IMR-90 (cell line): ENCODE data around the gene METTL22. TPM values are rescaled to one million over a fixed set of nuclear protein-coding genes. Genes with fewer than 3 reads are reported as not detected.

Experiments used
- ATAC-seq: fragments of 200-7000 bp; cut with Tn5 transposase; 2 replicates; pipeline ENCODE4 v1.9.1; 2020; ENCODE audit warnings: low read depth, mild to moderate bottlenecking, moderate library complexity
- BruUV-seq: library from RNA; stranded (reverse); fragments of 400-500 nt; replicated peaks from 2 replicates; lab custom pipeline; 2021; lab: Mats Ljungman, UMichigan
- CTCF ChIA-PET: fragments of 300-600 bp; formaldehyde crosslinking; extraction: SDS; loops from one replicate; lab custom pipeline; 2021; ENCODE audit warnings: antibody characterized with exemption; lab: Yijun Ruan, JAX
- POLR2A ChIA-PET: fragments of 300-600 bp; sonication (Branson Sonifier 250); formaldehyde crosslinking; loops from one replicate; lab custom pipeline; 2022; ENCODE audit warnings: antibody characterized with exemption; ENCODE audit not compliant: unreplicated experiment; lab: Charles Lee
- DNase-seq: peaks from one replicate; pipeline ENCODE4 v3.0.0; 2013
- H2AFZ ChIP-seq: replicated peaks from 2 replicates; pipeline ENCODE3; 2013; ENCODE audit warnings: low read length, mild to moderate bottlenecking; ENCODE audit not compliant: poor library complexity
- H2AK5ac ChIP-seq: 2 replicates; pipeline ENCODE4 v1.6.1; 2013; ENCODE audit warnings: low read depth, low read length, inconsistent platforms
- H2AK9ac ChIP-seq: replicated peaks from 2 replicates; pipeline ENCODE3; 2013; ENCODE audit warnings: mild to moderate bottlenecking, low read depth, low read length, moderate library complexity; ENCODE audit not compliant: poor library complexity
- H2BK120ac ChIP-seq: 2 replicates; pipeline ENCODE4 v1.6.1; 2013; ENCODE audit warnings: low read depth, low read length, inconsistent platforms
- H2BK15ac ChIP-seq: 3 replicates; pipeline ENCODE4 v1.6.1; 2013; ENCODE audit warnings: low read depth, low read length, inconsistent platforms
- H2BK20ac ChIP-seq: 2 replicates; pipeline ENCODE4 v1.6.1; 2013; ENCODE audit warnings: low read depth, mild to moderate bottlenecking, inconsistent platforms, low read length, moderate library complexity
- H2BK5ac ChIP-seq: 2 replicates; pipeline ENCODE4 v1.6.1; 2013; ENCODE audit warnings: mild to moderate bottlenecking, low read depth, low read length, inconsistent platforms; ENCODE audit not compliant: poor library complexity, severe bottlenecking
- H3K14ac ChIP-seq: replicated peaks from 2 replicates; pipeline ENCODE4 v1.6.1; 2013; ENCODE audit warnings: low read depth, low read length, inconsistent platforms
- H3K18ac ChIP-seq: 2 replicates; pipeline ENCODE4 v1.6.1; 2013; ENCODE audit warnings: low read depth, low read length, control low read depth
- H3K23ac ChIP-seq: 2 replicates; pipeline ENCODE4 v1.6.1; 2013; ENCODE audit warnings: low read depth, low read length, inconsistent platforms
- H3K27ac ChIP-seq: 2 replicates; pipeline ENCODE4 v1.5.1; 2013; ENCODE audit warnings: mild to moderate bottlenecking, control low read depth, low read length; ENCODE audit not compliant: insufficient read depth
- H3K27me3 ChIP-seq: 2 replicates; pipeline ENCODE4 v1.6.1; 2013; ENCODE audit warnings: low read length; ENCODE audit not compliant: control insufficient read depth, insufficient read depth
- H3K36me3 ChIP-seq: 2 replicates; pipeline ENCODE4 v1.6.1; 2013; ENCODE audit warnings: low read length, mixed read lengths; ENCODE audit not compliant: control insufficient read depth, insufficient read depth
- H3K4ac ChIP-seq: 2 replicates; pipeline ENCODE4 v1.6.1; 2013; ENCODE audit warnings: low read depth, low read length, inconsistent platforms
- H3K4me1 ChIP-seq: 2 replicates; pipeline ENCODE4 v1.6.1; 2013; ENCODE audit warnings: low read length, mixed read lengths; ENCODE audit not compliant: control insufficient read depth, insufficient read depth
- H3K4me2 ChIP-seq: 2 replicates; pipeline ENCODE4 v1.6.1; 2013; ENCODE audit warnings: low read depth, mild to moderate bottlenecking, control low read depth, low read length, moderate library complexity
- H3K4me3 ChIP-seq: 2 replicates; pipeline ENCODE4 v1.5.1; 2013; ENCODE audit warnings: low read depth, mild to moderate bottlenecking, control low read depth, low read length, moderate library complexity; ENCODE audit not compliant: insufficient read depth
- H3K56ac ChIP-seq: 2 replicates; pipeline ENCODE4 v1.6.1; 2013; ENCODE audit warnings: low read length, inconsistent platforms; ENCODE audit not compliant: insufficient read depth; ENCODE audit errors: extremely low read depth
- H3K79me1 ChIP-seq, 2 experiments: 2 replicates each; pipeline ENCODE4 v1.6.1; 2013; ENCODE audit warnings: low read length in 2 of 2, inconsistent platforms in 1 of 2, low read depth in 1 of 2
- H3K9ac ChIP-seq: 2 replicates; pipeline ENCODE4 v1.6.1; 2013; ENCODE audit warnings: low read depth, low read length, control low read depth
- H3K9me1 ChIP-seq: 2 replicates; pipeline ENCODE4 v1.6.1; 2013; ENCODE audit warnings: low read length, inconsistent platforms; ENCODE audit not compliant: insufficient read depth
- H3K9me3 ChIP-seq: 2 replicates; pipeline ENCODE4 v1.6.1; 2013; ENCODE audit warnings: low read length; ENCODE audit not compliant: control insufficient read depth, insufficient read depth
- H4K20me1 ChIP-seq: 2 replicates; pipeline ENCODE4 v1.6.1; 2013; ENCODE audit warnings: low read length, inconsistent platforms; ENCODE audit not compliant: insufficient read depth
- H4K5ac ChIP-seq: 2 replicates; pipeline ENCODE4 v1.6.1; 2013; ENCODE audit warnings: mild to moderate bottlenecking, low read depth, low read length, control low read depth
- H4K8ac ChIP-seq, 2 experiments: 2 replicates each; pipeline ENCODE4 v1.6.1; 2013; ENCODE audit warnings: low read depth in 2 of 2, low read length in 2 of 2, control low read depth in 1 of 2, inconsistent platforms in 1 of 2
- H4K91ac ChIP-seq: 2 replicates; pipeline ENCODE4 v1.6.1; 2013; ENCODE audit warnings: low read depth, low read length, inconsistent platforms; ENCODE audit not compliant: insufficient read depth
- CEBPB ChIP-seq: IDR thresholded peaks from 2 replicates; pipeline ENCODE4 v1.6.1; 2012; ENCODE audit warnings: low read depth, low read length, improper control_type of control experiment
- CHD1 ChIP-seq: IDR thresholded peaks from 2 replicates; pipeline ENCODE4 v1.6.1; 2012; ENCODE audit warnings: low read depth, low read length, improper control_type of control experiment
- ELK1 ChIP-seq: fragments of 150-350 bp; IDR thresholded peaks from 2 replicates; pipeline ENCODE4 v1.6.1; 2016; ENCODE audit warnings: low read depth, mild to moderate bottlenecking, low read length, moderate library complexity, borderline replicate concordance
- FOS ChIP-seq: fragments of 150-350 bp; IDR thresholded peaks from 2 replicates; pipeline ENCODE4 v1.6.1; 2016; ENCODE audit warnings: low read depth, low read length
- MAFK ChIP-seq: IDR thresholded peaks from 2 replicates; pipeline ENCODE4 v1.6.1; 2012; ENCODE audit warnings: low read depth, low read length, improper control_type of control experiment
- MAZ ChIP-seq: IDR thresholded peaks from 2 replicates; pipeline ENCODE4 v1.6.1; 2012; ENCODE audit warnings: low read depth, mild to moderate bottlenecking, low read length, improper control_type of control experiment, moderate library complexity, borderline replicate concordance
- MXI1 ChIP-seq: IDR thresholded peaks from 2 replicates; pipeline ENCODE4 v1.6.1; 2012; ENCODE audit warnings: low read depth, mild to moderate bottlenecking, low read length, moderate library complexity, borderline replicate concordance
- POLR2A ChIP-seq: IDR thresholded peaks from 2 replicates; pipeline ENCODE4 v1.6.1; 2012; ENCODE audit warnings: mild to moderate bottlenecking, low read depth, low read length
- RCOR1 ChIP-seq: IDR thresholded peaks from 2 replicates; pipeline ENCODE4 v1.6.1; 2012; ENCODE audit warnings: mild to moderate bottlenecking, low read length, improper control_type of control experiment; ENCODE audit not compliant: insufficient replicate concordance
- SMC3 ChIP-seq: fragments of 150-350 bp; IDR thresholded peaks from 2 replicates; pipeline ENCODE4 v1.6.1; 2016; ENCODE audit warnings: low read depth, mild to moderate bottlenecking, antibody characterized with exemption, low read length, moderate library complexity
- WGBS, 2 experiments: methylation state at CpG; one replicate each; pipeline versions ENCODE4 v1.1.5 to v1.1.7; 2013; ENCODE audit warnings: missing lambda C conversion rate in 2 of 2; ENCODE audit not compliant: insufficient read length in 1 of 2; ENCODE audit errors: extremely low coverage in 2 of 2; 5-methylcytosine and 5-hydroxymethylcytosine counted together
- dilution Hi-C: fragments of 300-500 bp; cut with HindIII; formaldehyde crosslinking; loops from one replicate; pipeline ENCODE4 v1.14.3; 2018; ENCODE audit warnings: low sequenced_read_pairs; ENCODE audit not compliant: unreplicated experiment
- in situ Hi-C: fragments of 300-500 bp; cut with MboI; formaldehyde crosslinking; loops from 3 replicates; pipeline ENCODE4 v1.14.3; 2019; ENCODE audit warnings: low sequenced_read_pairs, inconsistent platforms, mixed read lengths
- intact Hi-C: fragments of 100-400 bp; cut with micrococcal nuclease; formaldehyde crosslinking; loops from 2 replicates; pipeline ENCODE4 v1.10.0; 2022
- polyA plus RNA-seq, 3 experiments: library from polyadenylated mRNA; depleted of rRNA; stranded (reverse); fragments of >200 nt; gene quantifications; 2 replicates each; pipeline ENCODE4 v1.2.3, GENCODE V29; 2012; ENCODE audit warnings: low replicate concordance in 1 of 3
- total RNA-seq: library from RNA; depleted of rRNA; stranded (reverse); fragments of >200 nt; gene quantifications from 2 replicates; pipeline ENCODE4 v1.2.3, GENCODE V29; 2012

Gene METTL22
- total and polyA plus RNA-seq, 2 of the 4 experiments (the other 2 are of a cell fraction): 27.2 to 51.2 TPM

GRCh38 chr16:8619671-8620370 is 1.7 kb upstream of the METTL22 start:
- no peak overlapping the region for H2BK15ac ChIP-seq
- no peak overlapping the region for H4K8ac ChIP-seq
- H4K91ac ChIP-seq: no peak overlapping the region
- ATAC-seq (no peak), DNase-seq (no peak)
- intact Hi-C loops: no loop called here
- H3K23ac ChIP-seq: no peak overlapping the region
- no peak overlapping the region for H3K18ac ChIP-seq
- H3K27ac ChIP-seq: no peak overlapping the region
- dilution Hi-C loops: no loop called here
- H3K27me3 ChIP-seq: peaks cover 6% of the 10 kb centered on the region
- peak overlapping the region; percentile 48 for H2AFZ ChIP-seq
- in situ Hi-C loops: no loop called here
- H3K9ac ChIP-seq: no peak overlapping the region
- BruUV-seq: no TSS peak
- H2BK20ac ChIP-seq: no peak overlapping the region
- WGBS, 2 experiments: no CpG with 5 or more reads among the region's 5 CpGs
- no peak overlapping the region for H3K14ac ChIP-seq
- peaks cover 12 to 32% of the 10 kb centered on the region in 2 experiments for H3K79me1 ChIP-seq
- H4K5ac ChIP-seq: no peak overlapping the region
- H3K9me3 ChIP-seq: no peaks in the 10 kb centered on the region
- H3K4me3 ChIP-seq: no peak overlapping the region
- POLR2A ChIA-PET: no interaction called here
- TF ChIP-seq MXI1: no peak
- TF ChIP-seq FOS: no peak
- TF ChIP-seq RCOR1: no peak
- no peak for TF ChIP-seq SMC3
- no peak for TF ChIP-seq CEBPB
- no peak for TF ChIP-seq CHD1
- TF ChIP-seq MAFK: no peak
- no peak for TF ChIP-seq ELK1
- TF ChIP-seq MAZ: no peak
- no peak for TF ChIP-seq POLR2A
- H3K4me1 ChIP-seq: no peaks in the 10 kb centered on the region
- H2BK5ac ChIP-seq: no peak overlapping the region
- H3K36me3 ChIP-seq: peaks cover 4% of the 10 kb centered on the region; the same call in 1 of the 2 replicates
- peaks cover 3% of the 10 kb centered on the region; the same call in 1 of the 2 replicates for H4K20me1 ChIP-seq
- no peak overlapping the region for H2AK5ac ChIP-seq
- no peak overlapping the region for H2BK120ac ChIP-seq
- no peak overlapping the region for H3K4ac ChIP-seq
- peaks cover 3% of the 10 kb centered on the region; the same call in 1 of the 2 replicates for H3K9me1 ChIP-seq
- H3K56ac ChIP-seq: no peak overlapping the region
- no peak overlapping the region for H2AK9ac ChIP-seq
- no peak overlapping the region for H3K4me2 ChIP-seq
- CTCF ChIA-PET: no interaction called here
